ENCODE data around the gene PSMA4. TPM values are rescaled to one million over a fixed set of nuclear protein-coding genes. Genes with fewer than 3 reads are reported as not detected.
A peak's percentile ranks its signal among the peaks of the same experiment; 100 is the strongest.
"Not testable (repeated sequence)": the region's sequence is repeated elsewhere in the genome, so short reads cannot be mapped to it uniquely, and the experiment has no call there.

PSMA4 gene
- total RNA-seq, 1 donor: 214 TPM

GRCh38 chr15:78537266-78537905, 2.9 kb upstream of the PSMA4 start:
- Histone ChIP-seq H3K27ac (ENCODE audit: low read depth, low read length) (no peak overlapping the region), H4K20me1 (ENCODE audit: insufficient read depth, low read length) (peaks cover 9% of the 10 kb centered on the region), H3K4me3 (ENCODE audit: insufficient read depth, low read length) (no peak overlapping the region), H3K79me2 (ENCODE audit: insufficient read depth, low read length) (peaks cover 22% of the 10 kb centered on the region), H3K9me3 (ENCODE audit: low read depth, low read length) (no peaks in the 10 kb centered on the region), H3K36me3 (ENCODE audit: insufficient read depth, low read length) (peaks cover 2% of the 10 kb centered on the region), H2AFZ (ENCODE audit: low read length) (no peak overlapping the region), H3K27me3 (ENCODE audit: insufficient read depth, low read length) (no peaks in the 10 kb centered on the region), H3K4me2 (ENCODE audit: insufficient read depth, low read length) (no peak overlapping the region), H3K4me1 (ENCODE audit: insufficient read depth, low read length) (peaks cover 11% of the 10 kb centered on the region)
- TF ChIP-seq CTCF (IDR thresholded peaks at IDR 0.05; ENCODE audit: extremely low read depth, low read depth, low read length): no peak
- DNase-seq (ENCODE audit: insufficient read length, low spot score, missing footprints): no peak

GRCh38 chr15:78538358-78538757, 1.9 kb upstream of the PSMA4 start:
- H3K79me2 ChIP-seq (ENCODE audit: insufficient read depth, low read length): peaks cover 32% of the 10 kb centered on the region
- H3K9me3 ChIP-seq (ENCODE audit: low read depth, low read length): no peaks in the 10 kb centered on the region
- peaks cover 9% of the 10 kb centered on the region for H4K20me1 ChIP-seq (ENCODE audit: insufficient read depth, low read length)
- H3K4me1 ChIP-seq (ENCODE audit: insufficient read depth, low read length): peaks cover 11% of the 10 kb centered on the region
- H2AFZ ChIP-seq (ENCODE audit: low read length): no peak overlapping the region
- no peak for TF ChIP-seq CTCF (IDR thresholded peaks at IDR 0.05; ENCODE audit: extremely low read depth, low read depth, low read length)
- H3K27me3 ChIP-seq (ENCODE audit: insufficient read depth, low read length): no peaks in the 10 kb centered on the region
- no peak overlapping the region for H3K4me2 ChIP-seq (ENCODE audit: insufficient read depth, low read length)
- H3K36me3 ChIP-seq (ENCODE audit: insufficient read depth, low read length): peaks cover 12% of the 10 kb centered on the region
- no peak overlapping the region for H3K27ac ChIP-seq (ENCODE audit: low read depth, low read length)
- no peak overlapping the region for H3K4me3 ChIP-seq (ENCODE audit: insufficient read depth, low read length)
- DNase-seq (ENCODE audit: insufficient read length, low spot score, missing footprints): no peak

- Histone ChIP-seq H3K36me3 (ENCODE audit: insufficient read depth, low read length) (peaks cover 21% of the 10 kb centered on the region), H3K4me2 (ENCODE audit: insufficient read depth, low read length) (peak overlapping the region; percentile 96), H3K4me1 (ENCODE audit: insufficient read depth, low read length) (peaks cover 11% of the 10 kb centered on the region), H3K4me3 (ENCODE audit: insufficient read depth, low read length) (peak overlapping the region; percentile 98), H2AFZ (ENCODE audit: low read length) (peak overlapping the region; percentile 100), H3K79me2 (ENCODE audit: insufficient read depth, low read length) (peaks cover 36% of the 10 kb centered on the region), H3K27ac (ENCODE audit: low read depth, low read length) (peak overlapping the region; percentile 95)
- H4K20me1 ChIP-seq (ENCODE audit: insufficient read depth, low read length); H3K27me3 ChIP-seq (ENCODE audit: insufficient read depth, low read length); H3K9me3 ChIP-seq (ENCODE audit: low read depth, low read length): not testable (repeated sequence)
- peak; percentile 25 for DNase-seq (ENCODE audit: insufficient read length, low spot score, missing footprints)
Measured at GRCh38 chr15:78539464-78540140, 642 bp upstream of the PSMA4 start.

GRCh38 chr15:78540871-78541743, 863 bp downstream of the PSMA4 start:
- no peak for DNase-seq (ENCODE audit: insufficient read length, low spot score, missing footprints)

More at GRCh38 chr15:78540871-78541743, 863 bp downstream of the PSMA4 start:
- Histone ChIP-seq H3K79me2 (ENCODE audit: insufficient read depth, low read length) (peaks cover 36% of the 10 kb centered on the region), H3K4me3 (ENCODE audit: insufficient read depth, low read length) (peak overlapping the region; percentile 98), H3K27me3 (ENCODE audit: insufficient read depth, low read length) (no peaks in the 10 kb centered on the region), H3K4me1 (ENCODE audit: insufficient read depth, low read length) (peaks cover 11% of the 10 kb centered on the region), H3K27ac (ENCODE audit: low read depth, low read length) (peak overlapping the region; percentile 95), H3K9me3 (ENCODE audit: low read depth, low read length) (no peaks in the 10 kb centered on the region), H4K20me1 (ENCODE audit: insufficient read depth, low read length) (peaks cover 9% of the 10 kb centered on the region), H3K4me2 (ENCODE audit: insufficient read depth, low read length) (peak overlapping the region; percentile 96), H2AFZ (ENCODE audit: low read length) (peak overlapping the region; percentile 100), H3K36me3 (ENCODE audit: insufficient read depth, low read length) (peaks cover 36% of the 10 kb centered on the region)
- TF ChIP-seq CTCF (IDR thresholded peaks at IDR 0.05; ENCODE audit: extremely low read depth, low read depth, low read length): no peak

Data from osteoblast (primary cell).